ENCODE data around the gene NEK3.
"Not testable (repeated sequence)": the region's sequence is repeated elsewhere in the genome, so short reads cannot be mapped to it uniquely, and the experiment has no call there.

DNA sequence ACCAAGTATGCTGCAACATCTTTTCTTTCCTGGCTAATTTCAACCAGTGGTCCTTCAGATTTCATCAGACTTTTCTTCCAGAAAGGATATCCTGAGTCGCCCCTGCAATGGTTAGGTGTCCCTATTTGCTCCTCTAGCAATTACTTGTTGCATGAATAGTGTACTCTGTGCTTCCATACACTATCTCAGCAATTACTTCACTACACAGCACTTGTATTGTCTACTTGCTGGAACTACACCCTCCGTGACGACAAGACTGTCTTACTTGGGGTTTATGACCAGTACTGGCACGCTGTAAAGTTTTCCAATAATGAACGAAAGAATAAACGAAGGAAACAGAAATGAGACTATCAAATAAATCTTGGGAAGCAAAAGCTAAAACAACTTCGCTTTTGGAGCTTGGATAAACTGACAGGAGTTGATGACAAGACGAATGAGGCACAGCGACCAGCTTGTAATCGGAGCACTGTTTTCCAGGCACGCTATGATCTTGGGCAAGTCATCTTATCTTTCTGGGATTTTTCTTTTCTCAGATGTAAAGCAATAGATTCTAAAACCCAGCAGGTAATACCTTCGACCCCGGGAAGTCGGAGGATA lies 34.3 kb upstream of the NEK3 start:
- not testable (repeated sequence) for TF ChIP-seq POLR2A (IDR thresholded peaks at IDR 0.05)
- TF ChIP-seq, protein P1, sequence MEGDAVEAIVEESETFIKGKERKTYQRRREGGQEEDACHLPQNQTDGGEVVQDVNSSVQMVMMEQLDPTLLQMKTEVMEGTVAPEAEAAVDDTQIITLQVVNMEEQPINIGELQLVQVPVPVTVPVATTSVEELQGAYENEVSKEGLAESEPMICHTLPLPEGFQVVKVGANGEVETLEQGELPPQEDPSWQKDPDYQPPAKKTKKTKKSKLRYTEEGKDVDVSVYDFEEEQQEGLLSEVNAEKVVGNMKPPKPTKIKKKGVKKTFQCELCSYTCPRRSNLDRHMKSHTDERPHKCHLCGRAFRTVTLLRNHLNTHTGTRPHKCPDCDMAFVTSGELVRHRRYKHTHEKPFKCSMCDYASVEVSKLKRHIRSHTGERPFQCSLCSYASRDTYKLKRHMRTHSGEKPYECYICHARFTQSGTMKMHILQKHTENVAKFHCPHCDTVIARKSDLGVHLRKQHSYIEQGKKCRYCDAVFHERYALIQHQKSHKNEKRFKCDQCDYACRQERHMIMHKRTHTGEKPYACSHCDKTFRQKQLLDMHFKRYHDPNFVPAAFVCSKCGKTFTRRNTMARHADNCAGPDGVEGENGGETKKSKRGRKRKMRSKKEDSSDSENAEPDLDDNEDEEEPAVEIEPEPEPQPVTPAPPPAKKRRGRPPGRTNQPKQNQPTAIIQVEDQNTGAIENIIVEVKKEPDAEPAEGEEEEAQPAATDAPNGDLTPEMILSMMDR (IDR thresholded peaks at IDR 0.05) = not testable (repeated sequence)
